Left renal cortex interstitium (tissue), 4 donors: ENCODE results near the gene STS. TPM values are rescaled to one million over a fixed set of nuclear protein-coding genes. Genes with fewer than 3 reads are reported as not detected.

Source experiments
- DNase-seq, 4 donors: peaks; one replicate each; pipeline ENCODE4 v3.0.0-alpha.2; 2013; ENCODE audit warnings: low read depth in 4 of 4, low spot score in 2 of 4, missing footprints in 1 of 4
- polyA plus RNA-seq, 4 donors: library from polyadenylated mRNA; unstranded; fragments of 120-200 nt; gene quantifications; one replicate each; pipeline ENCODE4 v1.2.1, GENCODE V29; 2013; ENCODE audit not compliant: insufficient read length in 4 of 4

STS gene, protein sequence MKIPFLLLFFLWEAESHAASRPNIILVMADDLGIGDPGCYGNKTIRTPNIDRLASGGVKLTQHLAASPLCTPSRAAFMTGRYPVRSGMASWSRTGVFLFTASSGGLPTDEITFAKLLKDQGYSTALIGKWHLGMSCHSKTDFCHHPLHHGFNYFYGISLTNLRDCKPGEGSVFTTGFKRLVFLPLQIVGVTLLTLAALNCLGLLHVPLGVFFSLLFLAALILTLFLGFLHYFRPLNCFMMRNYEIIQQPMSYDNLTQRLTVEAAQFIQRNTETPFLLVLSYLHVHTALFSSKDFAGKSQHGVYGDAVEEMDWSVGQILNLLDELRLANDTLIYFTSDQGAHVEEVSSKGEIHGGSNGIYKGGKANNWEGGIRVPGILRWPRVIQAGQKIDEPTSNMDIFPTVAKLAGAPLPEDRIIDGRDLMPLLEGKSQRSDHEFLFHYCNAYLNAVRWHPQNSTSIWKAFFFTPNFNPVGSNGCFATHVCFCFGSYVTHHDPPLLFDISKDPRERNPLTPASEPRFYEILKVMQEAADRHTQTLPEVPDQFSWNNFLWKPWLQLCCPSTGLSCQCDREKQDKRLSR
- 1 to 10 TPM; 4.7 to 5.6 (median 5.5) TPM for polyA plus RNA-seq

- DNase-seq, result no peak
Measured at GRCh38 chrX:7147413-7147977, at the start of gene STS. STS (plus strand) TSS chrX:7147712; CDS start chrX:7253200, 105,488 bp downstream.

DNA sequence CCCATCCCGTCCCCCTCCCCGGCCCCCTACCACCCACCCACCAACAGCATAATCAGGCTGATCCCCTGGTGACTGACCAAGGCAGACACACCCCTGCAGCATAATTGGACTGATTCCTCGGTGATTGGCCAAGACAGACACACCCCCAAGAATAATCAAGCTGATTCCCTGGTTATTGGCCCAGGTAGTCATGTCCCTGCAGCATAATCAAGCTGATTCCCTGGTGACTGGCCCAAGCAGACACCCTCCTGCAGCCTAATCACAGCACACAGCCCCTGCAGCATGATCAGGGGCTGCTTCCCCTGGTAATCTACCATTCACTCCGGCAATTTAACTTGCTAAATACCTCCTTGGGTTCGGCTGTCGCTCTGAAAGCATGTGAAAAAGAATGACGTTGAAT, 47.5 kb upstream of the STS start:
- DNase-seq, result no peak

GRCh38 chrX:7102119-7102518, 45.4 kb upstream of the STS start:
- no peak for DNase-seq

- no peak for DNase-seq
Measured at GRCh38 chrX:7106649-7107048, 40.9 kb upstream of the STS start.

GRCh38 chrX:7108030-7108429, 39.5 kb upstream of the STS start:
- DNase-seq, result no peak

DNA sequence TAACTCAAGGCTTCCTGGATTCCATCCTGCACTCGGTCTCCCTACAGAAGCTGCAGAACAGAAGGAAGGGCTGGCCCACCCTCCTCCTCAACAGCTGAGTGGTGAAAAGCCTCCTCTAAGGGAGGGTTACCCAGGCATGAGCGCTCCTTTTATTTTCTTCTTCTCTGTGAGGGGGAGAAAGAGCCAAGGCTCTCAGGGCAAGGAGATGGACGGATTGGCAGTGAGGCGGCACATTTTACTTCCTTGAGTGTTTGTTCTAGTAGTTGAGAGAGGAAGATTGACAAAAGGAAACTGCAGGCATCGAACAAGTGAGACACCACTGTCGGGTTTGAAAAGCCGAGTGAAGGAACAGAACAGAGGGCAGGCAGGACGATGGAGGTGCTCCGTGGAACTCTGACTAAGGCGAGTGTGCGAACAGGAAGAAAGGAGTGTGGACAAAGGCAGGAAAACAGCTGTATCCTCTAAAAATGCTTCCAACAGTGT, 38.4 kb upstream of the STS start:
- DNase-seq, result no peak

GRCh38 chrX:7109838-7110793, 37.4 kb upstream of the STS start:
- DNase-seq, result no peak

DNA sequence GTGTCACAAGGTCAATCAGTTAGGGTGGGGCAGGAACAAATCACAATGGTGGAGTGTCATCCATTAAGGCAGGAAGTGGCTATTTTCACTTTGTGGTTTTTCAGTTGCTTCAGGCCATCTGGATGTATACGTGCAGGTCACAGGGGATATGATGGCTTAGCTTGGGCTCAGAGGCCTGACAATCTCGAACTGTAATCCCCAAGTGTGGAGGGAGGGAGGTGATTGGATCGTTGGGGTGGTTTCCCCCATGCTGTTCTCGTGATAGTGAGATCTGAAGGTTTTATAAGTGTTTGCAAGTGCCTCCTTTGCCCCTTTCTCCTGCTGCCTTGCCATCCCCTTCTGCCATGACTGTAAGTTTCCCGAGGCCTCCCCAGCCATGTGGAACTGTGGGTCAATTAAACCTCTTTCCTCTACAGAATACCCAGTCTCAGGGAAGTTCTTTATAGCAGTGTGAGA, 36.7 kb upstream of the STS start:
- no peak for DNase-seq

DNA sequence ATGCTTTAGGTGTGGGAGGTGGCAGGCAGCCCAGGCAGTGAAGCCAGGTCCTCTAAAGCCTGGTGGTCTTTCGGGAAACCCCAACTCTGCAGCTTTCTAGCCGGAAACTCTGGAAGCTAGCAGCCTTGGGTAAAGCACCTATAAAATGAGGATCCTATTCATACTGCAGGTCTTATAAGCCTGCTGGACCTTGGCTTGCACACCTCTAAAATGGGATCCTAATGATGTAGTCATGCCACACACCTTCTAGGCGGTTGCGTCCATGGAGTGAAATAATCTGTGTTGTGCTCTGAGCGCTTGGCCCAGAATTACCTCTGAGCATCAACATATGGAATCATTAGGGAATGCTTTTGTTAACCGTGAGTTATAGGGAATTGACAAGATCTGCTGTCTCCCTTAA, 36.0 kb upstream of the STS start:
- DNase-seq, result no peak

DNA sequence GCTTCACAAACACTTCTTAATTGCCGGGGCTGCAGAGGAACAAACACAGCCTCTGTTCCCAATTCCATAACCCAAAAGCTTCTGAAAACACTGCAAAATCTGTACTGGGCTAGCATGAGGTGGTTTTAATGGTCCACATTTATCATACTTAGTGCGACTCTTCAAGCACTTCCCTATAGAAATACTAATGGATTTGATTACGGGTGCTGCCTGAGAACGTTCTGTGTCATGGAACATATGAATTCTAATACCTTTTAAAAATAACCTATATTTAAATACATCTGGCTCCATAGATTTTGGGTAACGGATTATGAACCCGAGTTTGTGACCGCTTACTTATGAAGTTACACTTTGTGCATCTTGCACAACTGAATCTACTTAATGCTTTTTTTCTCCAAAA, 35.4 kb upstream of the STS start:
- DNase-seq, result no peak

DNA sequence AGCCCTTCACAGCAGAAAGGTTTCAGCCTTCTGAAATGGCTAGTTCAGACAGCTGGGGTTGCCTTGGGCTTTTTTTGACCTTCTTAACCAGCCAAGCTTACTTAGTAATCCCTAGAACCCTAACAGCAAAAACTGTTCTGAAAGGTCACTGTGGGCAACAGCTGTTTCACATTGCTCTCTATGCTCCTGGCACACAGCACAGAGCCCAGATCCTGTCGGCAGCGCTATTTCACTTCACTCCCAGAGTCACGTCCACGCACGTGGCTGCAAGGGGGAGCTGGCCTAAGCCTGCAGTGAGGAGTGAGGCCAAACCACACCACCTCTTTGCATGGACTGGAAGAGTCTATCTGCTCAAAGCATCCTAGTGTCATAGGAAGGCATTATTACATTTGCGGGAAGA, 32.0 kb upstream of the STS start:
- no peak for DNase-seq

DNA sequence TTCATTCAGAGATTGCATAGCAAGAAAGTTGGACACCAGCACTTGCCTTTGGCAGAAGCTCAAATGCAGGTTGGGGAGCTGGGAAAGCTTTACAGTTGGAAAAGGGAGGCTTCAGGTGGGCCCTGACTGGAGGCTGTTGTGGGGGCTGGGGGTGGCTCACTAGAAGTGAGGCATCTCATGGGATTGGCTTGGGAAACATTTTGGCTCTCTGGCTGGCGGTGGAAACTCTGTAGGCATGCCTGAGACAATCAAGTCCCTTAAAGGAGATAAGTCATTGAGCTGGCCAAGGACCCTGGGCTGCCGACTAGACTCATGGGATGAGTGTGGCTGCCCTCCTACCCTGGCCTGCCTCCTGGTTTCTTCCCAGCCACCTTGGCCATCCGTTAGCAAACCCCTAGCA, 31.4 kb upstream of the STS start:
- DNase-seq, result no peak

GRCh38 chrX:7117587-7117986, 29.9 kb upstream of the STS start:
- DNase-seq, result no peak

- no peak for DNase-seq
Measured at GRCh38 chrX:7119950-7120877, 27.3 kb upstream of the STS start.

GRCh38 chrX:7120878-7121219, 26.7 kb upstream of the STS start:
- no peak for DNase-seq

DNA sequence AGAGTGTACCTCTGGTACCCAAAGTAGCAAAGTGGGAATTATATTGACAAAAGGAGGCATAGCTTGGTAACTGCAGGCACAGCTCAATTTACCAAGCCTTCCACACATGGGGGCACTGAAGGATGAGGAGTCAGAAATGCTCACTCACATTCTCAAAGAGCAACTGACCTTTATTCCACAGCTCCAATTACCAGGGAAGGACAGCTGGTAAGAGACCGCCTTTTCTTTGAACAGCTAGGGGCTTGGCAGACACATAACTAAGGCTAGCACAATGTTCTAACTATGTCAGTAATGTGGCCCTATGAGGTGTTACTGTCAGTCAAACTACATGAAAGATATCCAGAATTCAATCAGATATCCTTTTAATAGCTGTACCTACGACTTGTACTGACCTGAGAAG, 20.5 kb upstream of the STS start:
- no peak for DNase-seq

- no peak for DNase-seq
Measured at GRCh38 chrX:7131621-7132020, 15.9 kb upstream of the STS start.

- DNase-seq, result no peak
Measured at GRCh38 chrX:7132335-7133049, 15.0 kb upstream of the STS start.

- no peak for DNase-seq
Measured at GRCh38 chrX:7133050-7133440, 14.5 kb upstream of the STS start.
